GM23248 (cell line): Measurements from ENCODE around the gene TNFAIP8L1. TPM values are rescaled to one million over a fixed set of nuclear protein-coding genes. Genes with fewer than 3 reads are reported as not detected.
"Not testable (repeated sequence)": the region's sequence is repeated elsewhere in the genome, so short reads cannot be mapped to it uniquely, and the experiment has no call there.

Source experiments
- DNase-seq: peaks from one replicate; pipeline ENCODE4 v3.0.0-alpha.2; 2015
- H2AFZ ChIP-seq: fragments of 200-600 bp; sonication (generic); 2 replicates; pipeline ENCODE4 v1.6.1; 2016; ENCODE audit warnings: antibody characterized with exemption
- H3F3A ChIP-seq: fragments of 200-600 bp; sonication (generic); 2 replicates; pipeline ENCODE4 v1.6.1; 2016; ENCODE audit warnings: mild to moderate bottlenecking, antibody characterized with exemption, mixed run types; ENCODE audit not compliant: insufficient read depth
- H3K27ac ChIP-seq: fragments of 200-600 bp; sonication (generic); 2 replicates; pipeline ENCODE4 v1.5.1; 2016; ENCODE audit warnings: mild to moderate bottlenecking
- H3K27me3 ChIP-seq: fragments of 200-600 bp; sonication (generic); replicated peaks from 2 replicates; pipeline ENCODE4 v1.6.1; 2016; ENCODE audit warnings: mild to moderate bottlenecking; ENCODE audit not compliant: insufficient read depth
- H3K36me3 ChIP-seq: fragments of 200-600 bp; sonication (generic); 2 replicates; pipeline ENCODE4 v1.6.1; 2016; ENCODE audit warnings: low read depth, mild to moderate bottlenecking
- H3K4me1 ChIP-seq: fragments of 200-600 bp; sonication (generic); 2 replicates; pipeline ENCODE4 v1.6.1; 2016; ENCODE audit warnings: mild to moderate bottlenecking; ENCODE audit not compliant: insufficient read depth
- H3K4me2 ChIP-seq: fragments of 200-600 bp; sonication (generic); one replicate; pipeline ENCODE4 v1.6.1; 2016; ENCODE audit warnings: mild to moderate bottlenecking; ENCODE audit not compliant: unreplicated experiment
- H3K4me3 ChIP-seq: fragments of 200-600 bp; sonication (generic); 2 replicates; pipeline ENCODE4 v1.5.1; 2016; ENCODE audit warnings: mild to moderate bottlenecking
- H3K79me2 ChIP-seq: fragments of 200-600 bp; sonication (generic); 2 replicates; pipeline ENCODE4 v1.6.1; 2016; ENCODE audit warnings: mild to moderate bottlenecking; ENCODE audit not compliant: insufficient read depth
- H3K9ac ChIP-seq: fragments of 200-600 bp; sonication (generic); 2 replicates; pipeline ENCODE4 v1.6.1; 2016; ENCODE audit warnings: mild to moderate bottlenecking
- H3K9me2 ChIP-seq: fragments of 200-600 bp; sonication (generic); 2 replicates; pipeline ENCODE4 v1.6.1; 2016; ENCODE audit warnings: mixed run types, mild to moderate bottlenecking, moderate library complexity; ENCODE audit not compliant: insufficient read depth
- H3K9me3 ChIP-seq: fragments of 200-600 bp; sonication (generic); one replicate; pipeline ENCODE4 v1.6.1; 2017; ENCODE audit warnings: low read depth
- H4K20me1 ChIP-seq: fragments of 200-600 bp; sonication (generic); 2 replicates; pipeline ENCODE4 v1.6.0; 2016; ENCODE audit not compliant: insufficient read depth
- EZH2 ChIP-seq: fragments of 200-600 bp; sonication (generic); IDR thresholded peaks from 2 replicates; pipeline ENCODE4 v1.6.1; 2018; ENCODE audit warnings: antibody characterized with exemption, mild to moderate bottlenecking; ENCODE audit not compliant: insufficient read depth, poor library complexity, severe bottlenecking
- EZH2phosphoT487 ChIP-seq: fragments of 200-600 bp; sonication (generic); IDR thresholded peaks from 2 replicates; pipeline ENCODE4 v1.6.1; 2018; ENCODE audit warnings: antibody characterized with exemption, moderate library complexity, mild to moderate bottlenecking, low read depth; ENCODE audit not compliant: insufficient read depth
- WGBS, 2 experiments: methylation state at CpG; one replicate each; pipeline ENCODE4 v1.1.6; 2015 to 2017; ENCODE audit warnings: low lambda C conversion rate in 2 of 2, low coverage in 1 of 2; ENCODE audit errors: missing lambda C conversion rate in 2 of 2; 5-methylcytosine and 5-hydroxymethylcytosine counted together
- in situ Hi-C: fragments of 300-500 bp; cut with MboI; formaldehyde crosslinking; loops from 2 replicates; pipeline ENCODE4 v1.15.0; 2020
- polyA plus RNA-seq: library from polyadenylated mRNA; unstranded; fragments of >200 nt; fragmentation: Nextera tagmentation; extraction: Ambion mirVana; gene quantifications from 2 replicates; pipeline ENCODE4 v1.2.1, GENCODE V29; 2016
- total RNA-seq: library from RNA; depleted of rRNA; stranded (reverse); fragments of >200 nt; shearing (Covaris generic); gene quantifications from 2 replicates; pipeline ENCODE4 v1.2.3, GENCODE V29; 2014

Gene TNFAIP8L1
- total and polyA plus RNA-seq, 2 experiments from 2014 or later, result 0.86 to 2.0 TPM

DNA sequence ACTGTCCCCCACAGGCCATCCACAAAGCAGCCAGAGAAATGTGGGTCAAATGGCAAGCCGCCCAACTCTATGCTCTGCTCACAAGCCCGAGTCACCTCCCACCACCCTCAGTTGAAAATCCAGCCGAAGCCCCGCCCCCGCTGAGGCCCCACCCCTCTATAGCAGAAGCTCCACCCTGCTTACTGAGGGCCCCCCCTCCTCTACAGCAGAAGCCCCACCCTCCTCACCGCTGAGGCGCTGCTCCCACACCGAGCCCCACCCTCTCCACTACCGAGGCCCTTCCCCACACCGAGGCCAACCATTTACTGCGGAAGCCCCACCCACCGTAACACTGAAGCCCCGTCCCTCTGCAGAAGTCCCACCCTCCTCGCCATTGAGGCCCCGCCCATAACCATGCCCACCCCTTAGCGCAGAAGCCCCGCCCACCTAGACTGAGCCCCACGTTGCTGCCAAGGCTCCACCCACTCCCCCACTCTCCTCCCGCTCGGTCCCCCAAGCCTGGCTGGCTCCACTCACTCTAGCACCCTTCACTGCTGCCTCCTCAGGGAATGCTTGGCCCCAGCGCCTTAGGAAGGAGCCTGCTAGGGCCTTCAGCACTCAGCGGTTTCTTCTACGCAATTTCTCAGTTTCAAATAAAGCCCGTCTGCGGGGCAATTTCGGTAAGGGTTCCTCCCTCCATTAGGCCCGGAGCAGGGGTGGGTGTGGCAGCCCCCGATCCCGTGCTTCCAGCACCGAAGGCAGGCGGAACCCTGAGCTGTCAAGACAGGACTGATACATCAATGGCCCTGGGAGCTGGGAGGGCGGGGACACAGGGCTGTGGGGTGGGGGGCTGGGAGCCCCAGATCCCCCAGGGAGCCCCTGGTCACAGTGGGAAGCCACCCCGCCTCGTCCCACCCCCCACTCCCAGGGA is 39.8 kb downstream of the TNFAIP8L1 start:
- in situ Hi-C loops, result no loop called here
- Histone ChIP-seq H3K4me3 (no peak overlapping the region), H3K9ac (no peak overlapping the region), H3K27me3 (no peaks in the 10 kb centered on the region), H3K27ac (no peak overlapping the region), H3K9me2 (no peaks in the 10 kb centered on the region), H3K79me2 (no peaks in the 10 kb centered on the region), H2AFZ (no peak overlapping the region), H3K9me3 (no peaks in the 10 kb centered on the region), H3K4me2 (no peak overlapping the region), H3K4me1 (no peaks in the 10 kb centered on the region), H3K36me3 (peaks cover 3% of the 10 kb centered on the region; the same call in 1 of the 2 replicates), H4K20me1 (no peaks in the 10 kb centered on the region), H3F3A (no peaks in the 10 kb centered on the region; the same call in 1 of the 2 replicates)
- peak; percentile 18 for DNase-seq
- TF ChIP-seq EZH2phosphoT487 (no peak), EZH2 (no peak)
- 73 to 77% methylated on average over 19 to 34 of the region's 34 CpGs for WGBS, 2 experiments

- H3K36me3 ChIP-seq, H4K20me1 ChIP-seq, H3K9me3 ChIP-seq, in situ Hi-C loops, H3K9me2 ChIP-seq, H3K4me1 ChIP-seq, H3K9ac ChIP-seq, H3F3A ChIP-seq, H3K4me3 ChIP-seq, H3K4me2 ChIP-seq, H3K27ac ChIP-seq, DNase-seq, H3K79me2 ChIP-seq, H2AFZ ChIP-seq, H3K27me3 ChIP-seq: not testable (repeated sequence)
- WGBS, 2 experiments, result 95 to 98% methylated on average over 7 of the region's 7 CpGs
Measured at GRCh38 chr19:4680021-4680420, 40.7 kb downstream of the TNFAIP8L1 start.

GRCh38 chr19:4682417-4683200 is 43.3 kb downstream of the TNFAIP8L1 start:
- Histone ChIP-seq H2AFZ (no peak overlapping the region), H3K9ac (no peak overlapping the region), H3K4me3 (no peak overlapping the region), H3K27me3 (no peaks in the 10 kb centered on the region), H3K27ac (no peak overlapping the region), H3K4me2 (no peak overlapping the region), H3K4me1 (no peaks in the 10 kb centered on the region), H3K79me2 (no peaks in the 10 kb centered on the region), H3F3A (no peaks in the 10 kb centered on the region), H3K9me2 (no peaks in the 10 kb centered on the region), H4K20me1 (no peaks in the 10 kb centered on the region), H3K9me3 (no peaks in the 10 kb centered on the region), H3K36me3 (peaks cover 3% of the 10 kb centered on the region; the same call in 1 of the 2 replicates)
- no peak for DNase-seq
- WGBS, 2 experiments, result 94 to 96% methylated on average over 26 to 43 of the region's 45 CpGs
- no peak for TF ChIP-seq EZH2
- TF ChIP-seq EZH2phosphoT487, result no peak
- in situ Hi-C loops, result no loop called here

- TF ChIP-seq EZH2phosphoT487, result no peak
- TF ChIP-seq EZH2, result no peak
- H3K4me3 ChIP-seq, result no peak overlapping the region
- DNase-seq, result no peak
- H4K20me1 ChIP-seq, result no peaks in the 10 kb centered on the region
- peaks cover 3% of the 10 kb centered on the region; the same call in 1 of the 2 replicates for H3K36me3 ChIP-seq
- 90 to 93% methylated on average over 21 to 28 of the region's 28 CpGs for WGBS, 2 experiments
- H3K79me2 ChIP-seq, result no peaks in the 10 kb centered on the region
- H3K9me2 ChIP-seq, result no peaks in the 10 kb centered on the region
- H2AFZ ChIP-seq, result no peak overlapping the region
- H3K9me3 ChIP-seq, result no peaks in the 10 kb centered on the region
- H3F3A ChIP-seq, result no peaks in the 10 kb centered on the region
- H3K27ac ChIP-seq, result no peak overlapping the region
- in situ Hi-C loops, result no loop called here
- no peaks in the 10 kb centered on the region for H3K27me3 ChIP-seq
- H3K4me1 ChIP-seq, result no peaks in the 10 kb centered on the region
- H3K4me2 ChIP-seq, result no peak overlapping the region
- no peak overlapping the region for H3K9ac ChIP-seq
Measured at GRCh38 chr19:4684312-4685095, 45.2 kb downstream of the TNFAIP8L1 start.
